DMS153 treated with DMSO at 0.1 percent for 48 hours (cell line): ENCODE results near the gene DDX46.

ENCODE experiments used
- DNase-seq: peaks from one replicate; lab custom pipeline; 2025; ENCODE audit not compliant: unreplicated experiment; lab: John Stamatoyannopoulos, UW

DDX46 gene

GRCh38 chr5:134784241-134784920 is 25.8 kb downstream of the DDX46 start:
- no peak for DNase-seq

GRCh38 chr5:134784946-134785620 is 26.5 kb downstream of the DDX46 start:
- DNase-seq = no peak

GRCh38 chr5:134787692-134788091 is 29.1 kb downstream of the DDX46 start:
- DNase-seq = no peak

- no peak for DNase-seq
Observed at GRCh38 chr5:134791580-134791979, 33.0 kb downstream of the DDX46 start.

GRCh38 chr5:134792286-134792685 is 33.7 kb downstream of the DDX46 start:
- no peak for DNase-seq

- no peak for DNase-seq
Observed at GRCh38 chr5:134793111-134793510, 34.5 kb downstream of the DDX46 start.

- no peak for DNase-seq
Observed at GRCh38 chr5:134794082-134794481, 35.5 kb downstream of the DDX46 start.

GRCh38 chr5:134794819-134795218 is 36.2 kb downstream of the DDX46 start:
- DNase-seq = no peak

- no peak for DNase-seq
Observed at GRCh38 chr5:134798468-134798867, 39.9 kb downstream of the DDX46 start.

- DNase-seq = no peak
Observed at GRCh38 chr5:134803821-134804220, 45.2 kb downstream of the DDX46 start.

- no peak for DNase-seq
Observed at GRCh38 chr5:134813407-134813806, 54.8 kb downstream of the DDX46 start.

GRCh38 chr5:134813827-134814226 is 55.2 kb downstream of the DDX46 start:
- no peak for DNase-seq

- DNase-seq = no peak
Observed at GRCh38 chr5:134817006-134817405, 58.4 kb downstream of the DDX46 start.

- DNase-seq = no peak
Observed at GRCh38 chr5:134818776-134819175, 60.2 kb downstream of the DDX46 start.

- no peak for DNase-seq
Observed at GRCh38 chr5:134819407-134819963, 60.9 kb downstream of the DDX46 start.

GRCh38 chr5:134821841-134822240 is 63.3 kb downstream of the DDX46 start:
- DNase-seq = no peak

GRCh38 chr5:134824681-134825080 is 66.1 kb downstream of the DDX46 start:
- no peak for DNase-seq

GRCh38 chr5:134825212-134825611 is 66.6 kb downstream of the DDX46 start:
- DNase-seq = no peak

GRCh38 chr5:134833340-134834032 is 74.9 kb downstream of the DDX46 start:
- DNase-seq = no peak

- DNase-seq = no peak
Observed at GRCh38 chr5:134835623-134836022, 77.0 kb downstream of the DDX46 start.

GRCh38 chr5:134837530-134838181 is 79.1 kb downstream of the DDX46 start:
- no peak for DNase-seq
